Measurements from ENCODE around the gene TIGD1. TPM values are rescaled to one million over a fixed set of nuclear protein-coding genes. Genes with fewer than 3 reads are reported as not detected.

Gene TIGD1
- total RNA-seq, 4 donors from 2014 or later: 2.4 to 5.3 (median 4.2) TPM

GRCh38 chr2:232592772-232593395, 42.5 kb upstream of the TIGD1 start:
- Histone ChIP-seq H3K27ac (no peak overlapping the region), H3K36me3 (no peaks in the 10 kb centered on the region), H3K4me1 (peaks cover 0 to 6% (median 0%) of the 10 kb centered on the region in 4 donors), H3K27me3 (no peaks in the 10 kb centered on the region), H3K9me3 (no peaks in the 10 kb centered on the region), H3K4me3 (no peak overlapping the region)
- WGBS, 2 donors: 90 to 93% methylated on average over 3 of the region's 3 CpGs
- TF ChIP-seq CTCF (IDR thresholded peaks at IDR 0.05) (no peak), EP300 (IDR thresholded peaks at IDR 0.05) (no peak)
- no peak for DNase-seq (ENCODE audit: low spot score in 2 of 2)

GRCh38 chr2:232588680-232589585, 38.6 kb upstream of the TIGD1 start:
- H3K9me3 ChIP-seq: peaks cover 0 to 10% (median 0%) of the 10 kb centered on the region in 4 donors
- H3K4me1 ChIP-seq: peaks cover 0 to 6% (median 0%) of the 10 kb centered on the region in 4 donors
- DNase-seq (ENCODE audit: low spot score in 2 of 2): no peak
- no peak overlapping the region for H3K4me3 ChIP-seq
- TF ChIP-seq EP300 (IDR thresholded peaks at IDR 0.05): no peak
- TF ChIP-seq CTCF (IDR thresholded peaks at IDR 0.05): no peak
- peaks cover 0 to 15% (median 0%) of the 10 kb centered on the region in 3 donors for H3K36me3 ChIP-seq
- no peak overlapping the region for H3K27ac ChIP-seq
- WGBS, 2 donors: 80 to 83% methylated on average over 18 of the region's 18 CpGs
- H3K27me3 ChIP-seq: no peaks in the 10 kb centered on the region

GRCh38 chr2:232588031-232588430, 37.7 kb upstream of the TIGD1 start:
- Histone ChIP-seq H3K27ac (no peak overlapping the region), H3K4me3 (no peak overlapping the region), H3K9me3 (peaks cover 0 to 15% (median 0%) of the 10 kb centered on the region in 4 donors), H3K36me3 (peaks cover 0 to 24% (median 0%) of the 10 kb centered on the region in 3 donors), H3K4me1 (peaks cover 0 to 6% (median 0%) of the 10 kb centered on the region in 4 donors), H3K27me3 (no peaks in the 10 kb centered on the region)
- 84 to 96% methylated on average over 8 of the region's 8 CpGs for WGBS, 2 donors
- TF ChIP-seq CTCF (IDR thresholded peaks at IDR 0.05) (no peak), POLR2A (IDR thresholded peaks at IDR 0.05) (no peak), EP300 (IDR thresholded peaks at IDR 0.05) (no peak)
- no peak for DNase-seq (ENCODE audit: low spot score in 2 of 2)

- no peak for DNase-seq (ENCODE audit: low spot score in 2 of 2)
- peaks cover 0 to 15% (median 0%) of the 10 kb centered on the region in 4 donors for H3K9me3 ChIP-seq
- no peak overlapping the region for H3K4me3 ChIP-seq
- 77 to 79% methylated on average over 7 of the region's 7 CpGs for WGBS, 2 donors
- H3K27me3 ChIP-seq: no peaks in the 10 kb centered on the region
- no peak overlapping the region for H3K27ac ChIP-seq
- peaks cover 0 to 6% (median 0%) of the 10 kb centered on the region in 4 donors for H3K4me1 ChIP-seq
- peaks cover 0 to 29% (median 0%) of the 10 kb centered on the region in 3 donors for H3K36me3 ChIP-seq
- TF ChIP-seq EP300 (IDR thresholded peaks at IDR 0.05): no peak
- TF ChIP-seq POLR2A (IDR thresholded peaks at IDR 0.05): no peak
- TF ChIP-seq CTCF (IDR thresholded peaks at IDR 0.05): no peak
These were observed 37.2 kb upstream of the TIGD1 start for GRCh38 chr2:232587512-232587911.
